Measurements from ENCODE around the gene FBXL17.

The FBXL17 gene

DNA sequence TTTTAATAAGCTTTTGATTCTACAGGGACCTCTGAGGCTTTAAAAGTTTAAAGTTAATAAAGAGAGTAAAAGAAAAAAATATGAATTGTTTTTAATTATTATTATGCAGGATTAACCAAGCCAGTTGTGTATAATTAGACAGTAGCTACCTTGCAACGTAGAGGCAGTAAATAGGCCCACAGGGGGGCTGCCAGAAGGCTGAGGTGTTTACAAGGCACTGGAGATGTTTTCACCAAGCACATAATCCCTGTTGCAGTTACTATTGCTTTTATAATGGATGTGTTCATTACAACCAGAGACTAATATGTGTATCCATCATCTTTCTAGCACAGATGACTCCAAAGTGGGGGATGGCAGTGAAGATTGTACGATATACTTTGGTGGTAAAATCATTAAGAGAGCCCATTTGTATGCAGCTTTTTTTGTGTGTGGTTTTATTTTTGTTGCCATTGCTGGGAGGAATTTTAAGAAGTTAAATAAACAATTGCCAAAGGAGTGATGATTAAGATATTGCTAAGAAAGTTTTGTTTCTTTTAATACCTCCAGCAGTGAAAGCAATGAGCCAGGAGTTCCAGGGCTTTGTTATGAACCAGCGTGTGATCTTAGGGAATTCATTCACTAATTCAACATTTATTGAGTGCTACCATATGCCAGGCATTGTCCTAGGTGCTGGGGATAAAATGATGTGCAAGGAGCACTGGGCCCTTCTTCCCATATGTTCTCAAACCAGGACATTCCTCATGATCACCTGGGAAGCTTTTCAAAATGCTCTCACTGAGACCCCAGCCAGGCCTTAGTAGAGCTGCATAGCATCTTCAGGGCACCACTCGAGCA lies 572.5 kb downstream of the FBXL17 start:
- DNase-seq (ENCODE audit: low spot score) = no peak
